Stimulated activated naive CD8-positive, alpha-beta T cell treated with anti-CD3 and anti-CD28 coated beads, Interleukin-15, amount 100 ng/mL, for 72 hours (primary cell): ENCODE results near the gene STK39.
"Not testable (repeated sequence)": the region's sequence is repeated elsewhere in the genome, so short reads cannot be mapped to it uniquely, and the experiment has no call there.

Experiments
- ATAC-seq: fragments of 150-1000 bp; cut with Tn5 transposase; 2 replicates; pipeline ENCODE4 v1.10.0; 2021; ENCODE audit warnings: mild to moderate bottlenecking, moderate library complexity
- DNase-seq, 2 donors: peaks; one replicate each; pipeline ENCODE4 v3.0.0; 2021 to 2022
- H3K27ac Mint-ChIP-seq, 2 donors: one replicate each; pipeline ENCODE4 v1.8.0; 2022; ENCODE audit warnings: mild to moderate bottlenecking in 2 of 2, mixed read lengths in 2 of 2, moderate library complexity in 2 of 2
- H3K27me3 Mint-ChIP-seq: one replicate; pipeline ENCODE4 v1.8.0; 2022; ENCODE audit warnings: mixed read lengths
- H3K4me1 Mint-ChIP-seq: one replicate; pipeline ENCODE4 v1.8.0; 2022; ENCODE audit warnings: mild to moderate bottlenecking, mixed read lengths
- H3K4me3 Mint-ChIP-seq, 2 donors: one replicate each; pipeline ENCODE4 v1.8.0; 2022; ENCODE audit warnings: mild to moderate bottlenecking in 2 of 2, mixed read lengths in 2 of 2, moderate library complexity in 1 of 2
- H3K9me3 Mint-ChIP-seq, 2 donors: one replicate each; pipeline ENCODE4 v1.8.0; 2022; ENCODE audit warnings: mixed read lengths in 2 of 2

Gene STK39

DNA sequence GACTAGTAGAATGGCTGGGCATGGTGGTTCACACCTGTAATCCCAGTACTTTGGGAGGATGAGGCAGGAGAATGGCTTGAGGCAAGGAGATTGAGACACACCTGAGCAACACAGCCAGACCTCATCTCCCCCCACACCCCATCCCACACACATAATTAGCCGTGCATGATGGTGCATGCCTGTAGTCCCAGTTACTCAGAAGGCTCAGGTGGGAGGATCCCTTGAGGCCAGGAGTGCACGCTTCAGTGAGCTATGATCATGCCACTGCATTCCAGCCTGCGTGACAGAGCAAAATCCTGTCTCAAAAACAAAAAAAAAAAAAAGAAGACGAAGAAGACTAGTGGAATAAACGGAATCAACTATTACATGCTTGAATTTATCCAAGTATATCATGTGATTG lies 150.0 kb downstream of the STK39 start:
- DNase-seq (no peak), ATAC-seq (no peak)
- no peak overlapping the region for H3K27ac Mint-ChIP-seq
- H3K4me1 Mint-ChIP-seq: no peaks in the 10 kb centered on the region
- H3K9me3 Mint-ChIP-seq: no peaks in the 10 kb centered on the region
- no peaks in the 10 kb centered on the region for H3K27me3 Mint-ChIP-seq
- H3K4me3 Mint-ChIP-seq: no peak overlapping the region

DNA sequence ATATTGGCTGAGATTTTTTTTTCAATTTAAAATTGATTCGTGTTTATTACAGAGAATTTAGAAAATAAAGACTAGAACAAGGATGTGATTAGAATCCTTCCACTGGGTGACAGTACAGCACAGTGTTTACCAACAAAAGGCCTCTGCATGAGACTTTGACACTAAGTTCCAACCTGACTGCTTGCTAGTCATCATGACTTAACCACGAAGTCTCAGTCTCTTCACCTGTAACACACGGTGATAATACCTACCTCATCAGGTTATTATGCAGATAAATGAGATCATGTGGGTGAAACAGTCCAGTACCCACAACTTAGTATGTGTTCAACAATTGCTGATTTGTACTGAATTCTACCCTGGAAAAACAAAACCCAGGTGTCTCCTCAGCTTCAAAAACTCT lies 151.2 kb downstream of the STK39 start:
- H3K27ac Mint-ChIP-seq: no peak overlapping the region
- no peak for ATAC-seq
- no peak overlapping the region for H3K4me3 Mint-ChIP-seq
- H3K4me1 Mint-ChIP-seq: no peaks in the 10 kb centered on the region
- no peak for DNase-seq
- H3K27me3 Mint-ChIP-seq: no peaks in the 10 kb centered on the region
- no peaks in the 10 kb centered on the region for H3K9me3 Mint-ChIP-seq

DNA sequence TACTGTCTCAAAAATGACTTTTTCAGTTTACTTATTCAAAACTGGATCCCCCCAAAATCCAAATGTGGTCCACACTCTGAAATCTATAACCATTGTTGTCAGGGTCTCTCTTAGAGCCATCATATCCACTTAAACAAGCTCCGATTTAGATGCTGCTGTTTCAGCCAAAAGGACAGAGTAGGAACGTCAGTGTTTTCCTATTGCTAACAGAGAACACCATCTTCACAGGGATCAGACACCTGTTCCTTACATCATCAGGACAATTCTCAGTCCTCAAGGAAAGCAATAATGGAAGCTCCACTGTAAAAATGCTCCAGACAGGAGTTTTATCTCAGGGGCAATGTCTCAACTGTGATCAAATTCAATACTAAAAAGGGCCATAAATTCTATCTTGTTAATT lies 155.4 kb downstream of the STK39 start:
- no peak for DNase-seq
- no peaks in the 10 kb centered on the region for H3K9me3 Mint-ChIP-seq
- no peak overlapping the region for H3K27ac Mint-ChIP-seq
- H3K27me3 Mint-ChIP-seq: no peaks in the 10 kb centered on the region
- H3K4me1 Mint-ChIP-seq: peaks cover 12% of the 10 kb centered on the region
- no peak overlapping the region for H3K4me3 Mint-ChIP-seq
- no peak for ATAC-seq

DNA sequence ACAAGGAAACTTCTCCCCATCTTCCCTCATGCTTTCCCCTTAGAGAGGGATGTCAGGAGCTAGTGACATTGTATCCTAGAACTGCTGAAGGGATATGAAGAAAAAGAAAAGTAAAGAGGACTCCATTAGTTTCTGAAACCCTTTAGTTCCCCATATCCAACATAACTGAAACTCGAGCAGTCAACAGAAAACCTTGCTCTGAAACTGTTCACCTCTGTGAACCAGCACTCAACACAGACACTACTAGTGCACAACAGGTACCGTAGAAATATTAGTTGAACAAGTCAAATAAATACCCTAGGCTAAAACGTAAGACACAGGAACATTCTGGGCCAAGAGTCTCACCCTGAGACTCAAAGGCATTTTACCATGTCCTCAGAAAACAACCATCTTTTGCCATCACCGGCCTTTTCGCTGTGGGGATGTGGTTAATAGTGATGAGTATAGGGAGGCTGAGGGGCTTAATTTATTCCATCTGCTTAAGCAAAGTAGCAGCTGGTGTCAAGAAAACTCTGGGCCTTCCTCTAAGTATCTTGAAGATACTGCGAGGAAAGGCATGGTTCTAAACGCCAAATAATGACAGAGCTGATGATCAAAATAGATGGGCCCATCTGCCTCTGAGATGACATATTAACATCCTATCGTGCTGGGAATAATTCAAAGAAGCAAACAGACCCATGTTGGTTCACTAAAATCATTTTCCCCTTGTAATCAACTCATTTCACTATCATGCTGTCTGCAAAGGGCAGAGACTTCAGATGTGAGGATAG lies 156.8 kb downstream of the STK39 start:
- ATAC-seq (no peak), DNase-seq (no peak)
- Mint-ChIP-seq H3K4me1 (peaks cover 12% of the 10 kb centered on the region), H3K9me3 (no peaks in the 10 kb centered on the region), H3K27ac (no peak overlapping the region), H3K4me3 (no peak overlapping the region), H3K27me3 (no peaks in the 10 kb centered on the region)

DNA sequence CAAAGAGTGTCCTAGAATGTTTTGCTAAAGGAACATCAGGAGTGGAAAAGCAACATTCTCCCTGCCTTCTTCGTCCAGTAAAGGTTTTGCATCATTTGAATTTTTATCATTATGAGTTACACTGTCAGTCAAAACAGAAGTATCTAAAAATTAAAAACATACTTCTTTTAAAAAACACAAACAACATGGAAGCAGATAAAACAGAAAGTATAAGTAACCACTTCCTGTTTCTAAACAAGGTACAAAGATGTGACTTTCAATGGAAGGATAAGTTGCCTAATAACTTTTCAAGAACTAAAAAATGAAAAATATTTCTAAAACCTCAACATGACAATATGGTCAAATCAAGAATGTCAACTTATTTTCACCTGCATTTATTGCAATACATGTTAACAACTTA lies 158.2 kb downstream of the STK39 start:
- Mint-ChIP-seq H3K9me3 (no peaks in the 10 kb centered on the region), H3K4me3 (no peak overlapping the region), H3K4me1 (peaks cover 12% of the 10 kb centered on the region), H3K27ac (peak overlapping the region in 1 of 2 donors; percentile 35), H3K27me3 (no peaks in the 10 kb centered on the region)
- DNase-seq (no peak), ATAC-seq (no peak)

DNA sequence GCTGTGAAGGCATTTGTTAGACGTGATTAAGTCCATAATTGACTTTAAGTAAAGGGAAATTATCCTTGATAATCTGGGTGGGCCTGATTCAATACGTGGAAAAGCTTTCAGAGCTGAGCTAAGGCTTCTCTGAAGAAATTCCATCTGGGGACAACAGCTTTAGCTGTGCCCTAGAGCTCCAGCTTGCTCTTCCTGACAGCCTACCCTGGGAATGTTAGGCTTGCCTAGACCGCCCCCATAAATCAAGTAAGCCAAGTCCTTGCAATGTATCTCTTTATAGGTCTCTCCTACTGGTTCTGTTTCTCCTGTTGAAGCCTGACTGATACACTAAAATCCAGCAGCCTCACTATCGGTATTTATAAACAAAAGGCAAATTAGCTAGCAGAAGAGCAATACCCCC lies 160.0 kb downstream of the STK39 start:
- DNase-seq (no peak), ATAC-seq (no peak)
- Mint-ChIP-seq H3K27me3 (no peaks in the 10 kb centered on the region), H3K4me3 (no peak overlapping the region), H3K9me3 (peaks cover 5 to 7% of the 10 kb centered on the region in 2 donors), H3K27ac (peak overlapping the region in 1 of 2 donors; percentile 20), H3K4me1 (peaks cover 12% of the 10 kb centered on the region)

DNA sequence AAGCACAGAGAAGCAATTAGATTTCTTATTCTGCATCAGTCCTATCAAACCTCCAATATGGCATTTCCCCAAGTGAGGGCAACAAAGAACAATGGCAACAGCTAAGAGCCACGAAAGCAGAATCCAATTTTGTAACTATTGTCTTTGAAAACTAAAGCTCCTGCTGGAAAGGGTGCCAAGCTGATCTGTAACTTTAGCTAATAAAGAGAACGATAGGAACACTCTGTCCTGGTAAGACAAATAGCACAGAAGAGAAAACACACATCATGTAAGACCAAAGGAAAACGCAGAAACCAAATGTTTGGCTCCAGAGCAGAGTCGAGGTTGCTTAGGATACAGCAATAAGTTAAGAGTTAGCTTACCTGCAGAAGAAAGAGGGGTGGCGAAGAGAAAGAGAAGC lies 160.5 kb downstream of the STK39 start:
- no peak overlapping the region for H3K4me3 Mint-ChIP-seq
- peaks cover 12% of the 10 kb centered on the region for H3K4me1 Mint-ChIP-seq
- DNase-seq: no peak
- no peak for ATAC-seq
- H3K27ac Mint-ChIP-seq: no peak overlapping the region
- no peaks in the 10 kb centered on the region for H3K27me3 Mint-ChIP-seq
- H3K9me3 Mint-ChIP-seq: peaks cover 7 to 11% of the 10 kb centered on the region in 2 donors

DNA sequence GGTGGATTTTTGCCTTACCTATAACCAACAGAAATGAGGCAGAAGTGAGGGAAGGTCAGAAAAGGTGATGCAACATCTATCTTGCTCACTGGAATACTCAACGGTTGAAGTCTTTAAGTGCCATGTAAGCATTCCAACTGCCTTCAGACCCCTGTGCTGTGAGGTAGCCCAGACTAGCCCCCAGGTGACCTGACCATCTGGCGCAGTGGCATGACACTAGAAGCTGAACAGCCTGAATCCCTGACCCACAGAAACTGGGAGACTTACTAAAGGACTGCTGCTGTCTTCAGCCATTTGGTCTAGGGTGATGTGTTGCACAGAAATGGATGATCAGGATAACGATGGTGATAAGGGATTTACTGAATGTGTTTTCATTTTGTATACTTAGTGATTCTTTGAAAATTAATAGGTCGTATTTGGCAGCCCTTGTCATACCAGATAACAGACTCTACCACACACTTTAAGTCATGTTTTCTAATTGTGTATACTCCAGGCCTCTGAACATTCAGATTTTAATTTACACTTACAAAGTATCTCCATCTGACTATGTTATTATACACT lies 161.5 kb downstream of the STK39 start:
- Mint-ChIP-seq H3K4me1 (peaks cover 12% of the 10 kb centered on the region), H3K4me3 (no peak overlapping the region), H3K27me3 (no peaks in the 10 kb centered on the region), H3K9me3 (peaks cover 7 to 13% of the 10 kb centered on the region in 2 donors), H3K27ac (no peak overlapping the region)
- ATAC-seq (no peak), DNase-seq (no peak)

DNA sequence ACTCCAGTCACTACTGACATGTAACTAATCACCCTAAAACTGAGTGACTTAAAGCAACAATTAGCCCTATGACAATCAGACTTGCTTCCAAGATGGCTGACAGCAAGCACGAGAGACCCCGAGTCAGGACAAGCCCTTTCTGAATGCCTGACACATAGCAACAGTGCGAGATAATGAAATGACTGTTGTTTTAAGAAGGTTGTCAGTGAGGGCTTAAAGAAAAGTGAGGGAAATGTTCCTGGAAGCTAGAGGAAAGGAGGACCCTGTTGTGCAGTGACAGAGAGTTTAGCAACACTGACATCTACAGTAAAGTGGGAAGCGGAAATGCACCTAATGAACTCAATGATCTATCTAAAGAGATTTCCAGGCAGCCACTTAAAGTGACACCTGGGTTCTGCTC lies 163.1 kb downstream of the STK39 start:
- H3K4me3 Mint-ChIP-seq: no peak overlapping the region
- ATAC-seq (no peak), DNase-seq (no peak)
- H3K27me3 Mint-ChIP-seq: no peaks in the 10 kb centered on the region
- peaks cover 7 to 13% of the 10 kb centered on the region in 2 donors for H3K9me3 Mint-ChIP-seq
- no peak overlapping the region for H3K27ac Mint-ChIP-seq
- H3K4me1 Mint-ChIP-seq: peaks cover 7% of the 10 kb centered on the region

DNA sequence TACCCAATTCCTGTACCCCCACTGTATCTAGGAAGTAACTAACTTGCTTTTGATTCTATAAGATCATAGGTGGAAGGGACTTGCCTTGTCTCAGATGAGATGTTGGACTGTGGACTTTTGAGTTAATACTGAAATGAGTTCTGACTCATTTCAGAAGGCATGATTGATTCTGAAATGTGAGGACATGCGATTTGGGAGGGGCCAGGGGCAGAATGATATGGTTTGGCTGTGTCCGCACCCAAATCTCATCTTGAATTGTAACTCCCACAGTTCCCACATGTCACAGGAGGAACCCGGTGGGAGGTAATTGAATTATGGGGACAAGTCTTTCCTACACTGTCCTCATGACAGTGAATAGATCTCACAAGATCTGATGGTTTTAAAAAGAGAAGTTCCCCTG lies 165.9 kb downstream of the STK39 start:
- H3K4me3 Mint-ChIP-seq, H3K27ac Mint-ChIP-seq, DNase-seq, H3K4me1 Mint-ChIP-seq, H3K27me3 Mint-ChIP-seq: not testable (repeated sequence)
- H3K9me3 Mint-ChIP-seq: peaks cover 7 to 13% of the 10 kb centered on the region in 2 donors
- peak; percentile 69 for ATAC-seq

DNA sequence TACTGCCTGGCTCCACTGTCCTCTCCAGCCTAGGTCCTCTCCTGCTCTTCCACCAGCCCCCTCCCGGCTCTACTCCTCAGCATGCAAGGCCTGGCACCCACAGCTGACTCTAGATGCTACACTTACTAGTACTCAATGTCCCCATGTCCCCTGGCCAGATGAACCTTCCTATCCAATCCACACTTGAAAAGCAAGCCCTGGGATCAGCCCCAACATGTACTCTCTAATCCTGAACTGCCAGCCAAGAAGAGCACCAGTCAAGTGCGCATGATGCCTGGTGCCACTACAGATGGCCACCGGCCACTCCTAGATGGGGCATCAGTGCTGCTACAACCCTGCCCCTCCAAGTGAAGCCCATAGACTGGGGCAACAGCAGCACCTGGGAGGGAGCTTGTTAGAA lies 168.2 kb downstream of the STK39 start:
- Mint-ChIP-seq H3K27ac (peak overlapping the region in 1 of 2 donors; percentile 61), H3K9me3 (peaks cover 7 to 13% of the 10 kb centered on the region in 2 donors), H3K4me3 (no peak overlapping the region), H3K4me1 (no peaks in the 10 kb centered on the region), H3K27me3 (no peaks in the 10 kb centered on the region)
- ATAC-seq (no peak), DNase-seq (no peak)

DNA sequence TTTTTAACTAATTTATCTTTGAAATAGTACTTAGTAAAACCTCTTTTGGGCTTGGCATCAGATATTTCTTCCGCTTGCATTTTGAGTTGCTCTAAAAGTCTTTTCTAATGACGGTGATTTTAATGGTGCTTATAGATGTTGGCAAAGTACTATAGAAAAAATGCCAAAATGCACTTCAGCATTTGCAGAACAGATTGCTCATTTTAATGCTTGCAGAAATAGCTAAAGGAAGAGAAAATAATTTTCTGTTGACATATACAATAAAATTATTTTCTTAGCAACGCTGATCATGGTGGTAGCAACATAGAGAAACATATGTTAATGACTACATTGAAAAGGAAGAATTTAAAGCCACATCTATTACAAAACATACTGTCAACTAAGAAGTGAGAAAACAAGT lies 170.7 kb downstream of the STK39 start:
- no peaks in the 10 kb centered on the region for H3K27me3 Mint-ChIP-seq

DNA sequence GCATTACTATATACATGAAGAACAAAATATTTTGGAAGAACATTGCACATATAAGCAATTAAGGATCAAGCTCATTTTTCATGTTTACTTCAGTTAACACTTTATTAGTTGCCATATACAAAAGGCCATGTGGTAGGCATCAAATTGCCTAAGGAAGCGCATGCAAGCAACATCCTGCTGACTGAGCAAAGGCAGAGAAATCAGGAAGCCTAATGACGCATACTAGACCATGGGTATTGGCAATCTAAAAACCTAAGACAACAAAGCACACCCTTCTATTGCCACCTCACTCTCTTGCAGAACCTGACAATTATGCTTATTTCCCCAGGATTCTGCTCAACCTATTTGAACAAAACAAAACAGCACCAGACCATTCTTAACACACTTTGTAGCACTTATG lies 171.9 kb downstream of the STK39 start:
- ATAC-seq (no peak), DNase-seq (no peak)
- no peaks in the 10 kb centered on the region for H3K27me3 Mint-ChIP-seq
- H3K9me3 Mint-ChIP-seq: no peaks in the 10 kb centered on the region
- H3K4me3 Mint-ChIP-seq: no peak overlapping the region
- H3K4me1 Mint-ChIP-seq: no peaks in the 10 kb centered on the region
- H3K27ac Mint-ChIP-seq: no peak overlapping the region

More for the DNA sequence above, 170.7 kb downstream of the STK39 start:
- no peak overlapping the region for H3K27ac Mint-ChIP-seq
- H3K9me3 Mint-ChIP-seq: peaks cover 0 to under 1% of the 10 kb centered on the region in 2 donors
- no peak for ATAC-seq
- no peak for DNase-seq
- H3K4me3 Mint-ChIP-seq: no peak overlapping the region
- H3K4me1 Mint-ChIP-seq: no peaks in the 10 kb centered on the region

DNA sequence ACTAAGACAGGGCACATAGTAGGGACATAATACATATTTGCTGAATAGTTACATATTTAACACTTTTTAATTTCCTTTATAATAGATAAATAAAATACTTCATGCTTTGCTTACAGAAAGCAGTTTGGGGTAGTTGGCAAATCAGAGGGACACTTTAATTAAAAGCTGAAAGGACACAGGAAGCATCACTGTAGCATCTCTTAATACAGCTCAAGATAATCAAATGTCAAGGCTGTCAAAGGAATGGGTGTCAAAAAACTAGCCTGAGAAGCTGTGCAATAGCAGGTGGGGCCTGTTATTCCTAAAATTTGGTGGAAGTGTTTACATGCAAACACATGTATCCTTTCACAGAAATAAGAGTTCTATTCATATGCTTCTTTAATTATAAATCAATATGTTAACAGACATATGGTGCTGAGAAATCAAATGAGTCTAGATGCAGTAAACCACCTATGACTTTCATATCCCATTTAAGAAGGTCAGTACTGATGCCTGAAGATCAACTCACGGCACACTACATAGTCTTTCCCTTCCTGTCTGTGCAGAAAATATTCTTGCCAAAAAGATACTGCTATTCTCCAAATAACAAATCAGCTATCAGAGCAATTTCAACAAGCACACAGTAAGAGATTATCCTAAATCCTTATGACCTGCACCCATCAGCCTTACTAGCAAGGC lies 174.6 kb downstream of the STK39 start:
- Mint-ChIP-seq H3K4me1 (no peaks in the 10 kb centered on the region), H3K4me3 (no peak overlapping the region), H3K27ac (no peak overlapping the region), H3K27me3 (no peaks in the 10 kb centered on the region), H3K9me3 (no peaks in the 10 kb centered on the region)
- ATAC-seq (no peak), DNase-seq (no peak)

DNA sequence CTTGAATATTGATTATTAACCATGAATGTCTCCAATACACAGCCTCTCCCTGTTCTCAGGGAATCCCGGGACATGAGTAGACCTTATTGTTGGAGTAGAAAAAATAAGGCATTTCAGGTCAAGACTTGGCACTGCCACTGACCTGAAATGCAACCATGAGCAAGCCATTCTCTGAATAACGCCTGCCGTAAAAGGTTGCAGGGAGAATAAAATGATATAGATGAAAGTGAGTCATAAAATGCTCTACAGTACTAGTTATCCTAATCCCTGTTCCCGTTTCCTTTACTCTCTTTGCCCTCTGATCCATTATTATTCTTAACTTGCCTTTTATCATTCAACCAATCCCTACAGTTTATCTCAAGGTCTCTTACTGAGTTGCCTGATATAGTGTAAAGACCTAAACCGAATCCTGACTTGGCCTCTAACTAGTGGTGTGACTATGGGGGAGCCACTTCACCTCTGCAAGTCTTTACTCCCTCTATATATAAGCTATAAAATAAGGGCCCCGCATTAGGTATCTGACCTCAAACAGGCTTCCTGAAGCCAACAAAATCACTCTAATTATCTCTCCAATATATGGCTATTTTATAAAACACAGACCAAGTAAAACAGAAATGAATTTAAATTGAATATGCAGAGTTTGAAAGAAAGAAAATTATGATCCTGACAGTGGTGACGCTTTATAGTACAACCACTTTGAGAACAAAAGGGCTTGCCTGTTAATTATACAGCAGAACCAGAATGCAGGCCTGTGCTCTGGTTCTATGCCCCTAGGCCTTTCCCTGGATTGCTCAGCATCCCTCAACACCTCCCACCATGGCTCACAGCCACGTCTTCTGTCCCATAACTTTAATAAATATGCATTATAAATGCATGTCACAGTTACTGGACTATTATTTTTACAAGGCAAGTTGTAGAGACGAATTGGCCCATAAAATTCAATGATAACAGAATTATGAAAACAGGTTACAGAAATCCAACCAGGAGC lies 183.1 kb downstream of the STK39 start:
- no peaks in the 10 kb centered on the region for H3K27me3 Mint-ChIP-seq
- no peak for DNase-seq
- H3K4me3 Mint-ChIP-seq: no peak overlapping the region
- H3K9me3 Mint-ChIP-seq: no peaks in the 10 kb centered on the region
- H3K4me1 Mint-ChIP-seq: no peaks in the 10 kb centered on the region
- H3K27ac Mint-ChIP-seq: no peak overlapping the region
- no peak for ATAC-seq
